Heart left ventricle (tissue), 16 donors: ENCODE measurements around the gene GABRB1. TPM values are rescaled to one million over a fixed set of nuclear protein-coding genes. Genes with fewer than 3 reads are reported as not detected.

Experiments
- ATAC-seq, 4 donors: fragments of 200-7000 bp; cut with Tn5 transposase; one replicate each; pipeline ENCODE4 v1.9.1; 2020 to 2022; ENCODE audit warnings: moderate library complexity in 4 of 4, mild to moderate bottlenecking in 3 of 4, moderate number of reproducible peaks in 1 of 4
- DNase-seq, 5 donors: peaks; one replicate each; pipeline ENCODE4 v3.0.0-alpha.2; 2020
- H3K27ac ChIP-seq, 12 donors: fragments of 200-600 bp; sonication (generic) in 4 of 12; one replicate each; pipeline versions ENCODE4 v1.5.0 to v1.8.0; 2016 to 2022; ENCODE audit warnings: mild to moderate bottlenecking in 2 of 12
- H3K27me3 ChIP-seq, 9 donors: fragments of 200-600 bp; sonication (generic) in 2 of 9; one replicate each; pipeline versions ENCODE4 v1.5.1 to v1.8.0; 2016 to 2022; ENCODE audit warnings: mild to moderate bottlenecking in 3 of 9
- H3K36me3 ChIP-seq, 9 donors: fragments of 200-600 bp; sonication (generic) in 2 of 9; one replicate each; pipeline versions ENCODE4 v1.5.0 to v1.8.0; 2018 to 2022; ENCODE audit warnings: mild to moderate bottlenecking in 2 of 9
- H3K4me1 ChIP-seq, 12 donors: fragments of 200-600 bp; sonication (generic) in 4 of 12; one replicate each; pipeline versions ENCODE4 v1.5.0 to v1.8.0; 2016 to 2022; ENCODE audit warnings: mild to moderate bottlenecking in 3 of 12
- H3K4me3 ChIP-seq, 12 donors: fragments of 200-600 bp; sonication (generic) in 4 of 12; one replicate each; pipeline versions ENCODE4 v1.5.0 to v1.8.0; 2017 to 2022; ENCODE audit warnings: mild to moderate bottlenecking in 9 of 12, moderate library complexity in 4 of 12
- H3K9me3 ChIP-seq, 12 donors: fragments of 200-600 bp; sonication (generic) in 4 of 12; one replicate each; pipeline versions ENCODE4 v1.5.0 to v1.8.0; 2016 to 2022; ENCODE audit warnings: mild to moderate bottlenecking in 1 of 12
- POLR2A ChIP-seq, 2 donors: fragments of 450-650 bp; IDR thresholded peaks; one replicate each; pipeline ENCODE4 v1.6.1; 2017; ENCODE audit warnings: antibody characterized with exemption in 2 of 2, mild to moderate bottlenecking in 2 of 2, moderate library complexity in 2 of 2
- WGBS, 4 donors: extraction: QIAGEN DNeasy Blood & Tissue Kit in 2 of 4; methylation state at CpG; one replicate each; pipeline versions ENCODE4 v1.1.5 to v1.1.7; 2013 to 2018; 5-methylcytosine and 5-hydroxymethylcytosine counted together
- intact Hi-C, 10 donors: fragments of 100-400 bp; cut with DNase I; formaldehyde crosslinking; loops; one replicate each; pipeline versions ENCODE4 v1.11.1 to v1.14.2; 2022
- polyA plus RNA-seq, 2 donors: library from polyadenylated mRNA; stranded (reverse); fragments of 200-250 nt; gene quantifications; one replicate each; pipeline ENCODE4 v1.2.3, GENCODE V29; 2013
- total RNA-seq, 9 donors: library from RNA; depleted of rRNA in 2 of 9; stranded (reverse); fragments of >200 nt in 2 of 9; fragmentation: NEBNext Ultra II Directional in 3 of 9; extraction: Animal tissue kit (Norgen Biotek cat#: 25700) in 3 of 9; gene quantifications; one replicate each; pipeline versions ENCODE4 v1.1.0 to v1.2.4, GENCODE V29; 2016 to 2023
- TF ChIP-seq, protein P1 (sequence below), 12 donors: fragments of 200-600 bp; sonication (generic) in 4 of 12; IDR thresholded peaks; one replicate each; pipeline versions ENCODE4 v1.5.0 to v1.8.0; 2018 to 2022; ENCODE audit warnings: antibody characterized with exemption in 12 of 12, mild to moderate bottlenecking in 5 of 12
- donor health status: ischemic (EF 13 %, LVEDD 7.1; RV severe dilation, severe dysfunction).
- donor health status: healthy with polysubstance abuse.
- donor health status: DM: no; HTN: yes; CAD: no.
- donor health status: DM: no; HTN: no; CAD: no.
- donor health status: ischemic (EF 25% LVEDD 6.9; RV normal size, moderate dysfunction).
- donor health status: ischemic (EF 25% LVEDD 5.7; RV mildly dilated, moderate dysfunction).
- donor health status: healthy.
- donor health status: DM: yes; HTN: yes; CAD: no.
- donor health status: ischemic (EF 35%, LVEDD 5.7; RV mildly dilated, moderate dysfunction).
- donor health status: nonischemic (EF 11% LVEDD 7.7; RV severe dilation, severe dysfunction).
- donor health status: DM: yes; HTN: yes; CAD: no.
- donor health status: PGD.
- donor health status: ischemic (EF 29% LVEDD 5.4; RV normal size, mild dysfunction).
- donor health status: nonischemic (EF 23%, LVEDD 6.1; RV moderate dilation, normal function).

The GABRB1 gene
- total and polyA plus RNA-seq, 11 donors = 1.0 to 13.6 (median 4.5) TPM

DNA sequence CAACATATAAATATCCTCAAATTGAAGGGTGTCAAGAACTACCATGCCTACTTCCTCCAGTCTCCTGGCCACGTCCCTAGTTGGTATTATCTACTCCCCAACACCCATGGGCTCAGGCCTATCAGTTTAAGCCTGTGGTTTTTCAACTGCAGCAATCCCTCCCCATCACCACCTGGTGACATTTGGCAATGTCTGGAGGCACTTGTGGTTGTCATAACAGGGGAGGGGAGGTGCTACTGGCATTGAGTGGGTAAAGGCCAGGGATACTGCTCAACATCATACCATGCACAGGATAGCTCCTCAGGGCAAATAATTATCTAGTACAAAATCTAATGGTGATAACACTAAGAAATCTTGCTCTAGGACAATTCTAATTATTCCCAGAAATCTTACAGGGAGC, 336.8 kb downstream of the GABRB1 start:
- Histone ChIP-seq H3K4me3 (no peak overlapping the region), H3K9me3 (no peaks in the 10 kb centered on the region), H3K36me3 (no peaks in the 10 kb centered on the region), H3K4me1 (no peaks in the 10 kb centered on the region), H3K27ac (no peak overlapping the region), H3K27me3 (no peaks in the 10 kb centered on the region)
- ATAC-seq = no peak
- WGBS, 4 donors = 21 to 50% (median 37%) methylated on average over 1 of the region's 1 CpG
- no peak for DNase-seq
- no peak for TF ChIP-seq POLR2A (IDR thresholded peaks at IDR 0.05)
- TF ChIP-seq, protein P1, sequence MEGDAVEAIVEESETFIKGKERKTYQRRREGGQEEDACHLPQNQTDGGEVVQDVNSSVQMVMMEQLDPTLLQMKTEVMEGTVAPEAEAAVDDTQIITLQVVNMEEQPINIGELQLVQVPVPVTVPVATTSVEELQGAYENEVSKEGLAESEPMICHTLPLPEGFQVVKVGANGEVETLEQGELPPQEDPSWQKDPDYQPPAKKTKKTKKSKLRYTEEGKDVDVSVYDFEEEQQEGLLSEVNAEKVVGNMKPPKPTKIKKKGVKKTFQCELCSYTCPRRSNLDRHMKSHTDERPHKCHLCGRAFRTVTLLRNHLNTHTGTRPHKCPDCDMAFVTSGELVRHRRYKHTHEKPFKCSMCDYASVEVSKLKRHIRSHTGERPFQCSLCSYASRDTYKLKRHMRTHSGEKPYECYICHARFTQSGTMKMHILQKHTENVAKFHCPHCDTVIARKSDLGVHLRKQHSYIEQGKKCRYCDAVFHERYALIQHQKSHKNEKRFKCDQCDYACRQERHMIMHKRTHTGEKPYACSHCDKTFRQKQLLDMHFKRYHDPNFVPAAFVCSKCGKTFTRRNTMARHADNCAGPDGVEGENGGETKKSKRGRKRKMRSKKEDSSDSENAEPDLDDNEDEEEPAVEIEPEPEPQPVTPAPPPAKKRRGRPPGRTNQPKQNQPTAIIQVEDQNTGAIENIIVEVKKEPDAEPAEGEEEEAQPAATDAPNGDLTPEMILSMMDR (IDR thresholded peaks at IDR 0.05) = no peak
- intact Hi-C loops = no loop called here

DNA sequence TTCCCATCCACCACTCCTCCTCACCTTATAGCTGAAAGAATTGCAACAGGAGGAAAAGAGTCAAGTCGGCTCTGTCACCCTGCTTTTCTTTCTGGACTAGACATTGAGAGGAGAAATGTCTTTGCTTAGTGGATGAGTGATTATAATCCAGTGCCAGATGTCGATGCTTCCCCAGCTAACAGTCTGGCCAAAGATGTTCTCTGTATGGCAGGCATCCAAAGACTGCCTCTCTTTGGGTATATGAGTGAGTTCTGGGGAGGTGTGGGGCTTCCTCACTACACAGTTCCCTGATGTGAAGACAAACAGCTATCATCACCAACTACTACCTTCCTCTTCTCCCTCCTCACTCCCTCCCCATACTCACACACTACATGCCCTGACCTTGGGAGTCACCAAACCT, 341.2 kb downstream of the GABRB1 start:
- WGBS, 4 donors = 58 to 68% (median 60%) methylated on average over 2 of the region's 2 CpGs
- intact Hi-C loops = no loop called here
- Histone ChIP-seq H3K36me3 (no peaks in the 10 kb centered on the region), H3K27ac (no peak overlapping the region), H3K4me1 (no peaks in the 10 kb centered on the region), H3K9me3 (no peaks in the 10 kb centered on the region), H3K27me3 (no peaks in the 10 kb centered on the region), H3K4me3 (no peak overlapping the region)
- DNase-seq (no peak), ATAC-seq (no peak)
- TF ChIP-seq, protein P1 (IDR thresholded peaks at IDR 0.05) = no peak
- no peak for TF ChIP-seq POLR2A (IDR thresholded peaks at IDR 0.05)

DNA sequence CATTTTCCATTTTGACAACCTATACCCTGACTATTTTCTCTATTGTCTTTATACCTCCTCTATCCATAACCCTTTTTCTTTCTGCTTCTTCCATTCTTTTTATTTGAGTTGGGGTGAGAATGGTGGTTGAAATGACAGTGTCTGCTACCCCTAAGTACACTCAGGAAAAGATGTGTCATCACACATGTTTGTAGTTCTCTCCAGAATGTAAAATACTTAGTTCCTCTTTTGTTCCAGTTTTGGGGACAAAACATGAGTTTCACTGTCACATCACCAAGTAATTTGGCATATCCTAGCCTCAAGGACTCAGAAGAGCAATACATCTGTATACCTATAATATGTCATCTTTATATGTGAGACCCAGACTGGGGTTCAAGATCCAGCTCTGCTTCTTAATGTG, 341.8 kb downstream of the GABRB1 start:
- no peak for DNase-seq
- no peak overlapping the region for H3K27ac ChIP-seq
- no peak for ATAC-seq
- no peak overlapping the region for H3K4me3 ChIP-seq
- H3K36me3 ChIP-seq = no peaks in the 10 kb centered on the region
- no peaks in the 10 kb centered on the region for H3K9me3 ChIP-seq
- no peaks in the 10 kb centered on the region for H3K4me1 ChIP-seq
- no peaks in the 10 kb centered on the region for H3K27me3 ChIP-seq
- intact Hi-C loops = no loop called here
- no peak for TF ChIP-seq POLR2A (IDR thresholded peaks at IDR 0.05)
- TF ChIP-seq, protein P1 (IDR thresholded peaks at IDR 0.05) = no peak

DNA sequence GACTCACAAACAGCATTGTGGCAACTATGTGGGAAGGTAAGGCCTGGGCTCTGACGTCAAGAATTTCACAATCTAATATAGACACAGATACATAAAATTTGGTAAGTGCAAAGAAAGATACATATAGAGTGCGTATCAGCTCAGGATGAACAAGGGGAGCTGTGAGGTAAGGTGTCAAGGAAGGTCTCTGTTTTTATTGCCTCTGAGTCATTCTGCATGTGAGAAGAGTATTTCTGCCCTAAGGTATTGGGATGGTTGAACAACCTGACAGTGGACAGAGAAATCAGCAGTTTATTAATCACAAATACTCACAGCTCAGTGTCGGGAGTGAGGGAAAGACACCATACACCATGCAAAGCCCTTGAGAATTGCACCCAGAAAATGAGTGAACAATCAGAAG, 342.3 kb downstream of the GABRB1 start:
- Histone ChIP-seq H3K9me3 (no peaks in the 10 kb centered on the region), H3K27ac (no peak overlapping the region)

More for the DNA sequence above, 342.3 kb downstream of the GABRB1 start:
- TF ChIP-seq, protein P1 (IDR thresholded peaks at IDR 0.05) = no peak
- no peak for TF ChIP-seq POLR2A (IDR thresholded peaks at IDR 0.05)
- H3K27me3 ChIP-seq = no peaks in the 10 kb centered on the region
- WGBS, 4 donors = 85 to 91% (median 89%) methylated on average over 3 of the region's 3 CpGs
- intact Hi-C loops = no loop called here
- no peaks in the 10 kb centered on the region for H3K4me1 ChIP-seq
- no peak overlapping the region for H3K4me3 ChIP-seq
- ATAC-seq (no peak), DNase-seq (no peak)
- no peaks in the 10 kb centered on the region for H3K36me3 ChIP-seq
